ENCODE measurements around the gene PRG2. TPM values are rescaled to one million over a fixed set of nuclear protein-coding genes. Genes with fewer than 3 reads are reported as not detected.

Gene PRG2
- total RNA-seq, 2 experiments from 2014 or later = 1.8 to 2.2 TPM

- no peak for DNase-seq
- no peak overlapping the region for H3K27ac Mint-ChIP-seq
- H3K36me3 Mint-ChIP-seq = peaks cover 89% of the 10 kb centered on the region
- CTCF ChIA-PET = interaction anchor here (0.6 to 1.3 kb wide), 2 partner anchors 39 to 1164 kb away, joined by 3 read pairs; no protein-coding TSS in a partner anchor
- H3K4me3 Mint-ChIP-seq = no peak overlapping the region
- H3K9me3 Mint-ChIP-seq = no peaks in the 10 kb centered on the region
- peaks cover 71% of the 10 kb centered on the region for H3K4me1 Mint-ChIP-seq (ENCODE audit: low read depth)
- POLR2A ChIA-PET = interaction anchor here (0.7 to 0.9 kb wide), 2 partner anchors 10 to 254 kb away, joined by 3 to 4 read pairs; no protein-coding TSS in a partner anchor
- intact Hi-C loops (cut with micrococcal nuclease) = no loop called here
- H3K27me3 Mint-ChIP-seq = no peaks in the 10 kb centered on the region
Observed at GRCh38 chr11:57418131-57418530, 27.7 kb upstream of the PRG2 start.

GRCh38 chr11:57417056-57417455 is 26.6 kb upstream of the PRG2 start:
- intact Hi-C loops (cut with micrococcal nuclease) = no loop called here
- Mint-ChIP-seq H3K4me3 (no peak overlapping the region), H3K27ac (no peak overlapping the region), H3K9me3 (no peaks in the 10 kb centered on the region), H3K36me3 (peaks cover 86% of the 10 kb centered on the region), H3K4me1 (ENCODE audit: low read depth) (peaks cover 67% of the 10 kb centered on the region), H3K27me3 (no peaks in the 10 kb centered on the region)
- DNase-seq = no peak
- ChIA-PET POLR2A (no interaction called here), CTCF (interaction anchor here (1.8 kb wide), 1 partner anchor 77 kb away, joined by 5 read pairs; no protein-coding TSS in a partner anchor)

- Mint-ChIP-seq H3K36me3 (peaks cover 83% of the 10 kb centered on the region), H3K4me3 (no peak overlapping the region), H3K27me3 (no peaks in the 10 kb centered on the region), H3K9me3 (no peaks in the 10 kb centered on the region), H3K4me1 (ENCODE audit: low read depth) (peaks cover 62% of the 10 kb centered on the region), H3K27ac (no peak overlapping the region)
- no peak for DNase-seq
- ChIA-PET CTCF (interaction anchor here (1.8 kb wide), 1 partner anchor 78 kb away, joined by 5 read pairs; no protein-coding TSS in a partner anchor), POLR2A (no interaction called here)
- intact Hi-C loops (cut with micrococcal nuclease) = no loop called here
Observed at GRCh38 chr11:57416436-57416835, 26.0 kb upstream of the PRG2 start.

- Mint-ChIP-seq H3K4me1 (ENCODE audit: low read depth) (peaks cover 57% of the 10 kb centered on the region), H3K4me3 (no peak overlapping the region), H3K36me3 (peaks cover 80% of the 10 kb centered on the region), H3K9me3 (no peaks in the 10 kb centered on the region), H3K27ac (peak overlapping the region; percentile 56), H3K27me3 (no peaks in the 10 kb centered on the region)
- intact Hi-C loops (cut with micrococcal nuclease) = no loop called here
- ChIA-PET POLR2A (no interaction called here), CTCF (no interaction called here)
- no peak for DNase-seq
Observed at GRCh38 chr11:57414612-57415212, 24.3 kb upstream of the PRG2 start.

GRCh38 chr11:57413681-57414080 is 23.2 kb upstream of the PRG2 start:
- DNase-seq = no peak
- ChIA-PET CTCF (no interaction called here), POLR2A (no interaction called here)
- intact Hi-C loops (cut with micrococcal nuclease) = no loop called here
- Mint-ChIP-seq H3K27me3 (no peaks in the 10 kb centered on the region), H3K4me3 (no peak overlapping the region), H3K4me1 (ENCODE audit: low read depth) (peaks cover 59% of the 10 kb centered on the region), H3K27ac (peak overlapping the region; percentile 5), H3K9me3 (no peaks in the 10 kb centered on the region), H3K36me3 (peaks cover 81% of the 10 kb centered on the region)

GRCh38 chr11:57410287-57410686 is 19.8 kb upstream of the PRG2 start:
- no peak overlapping the region for H3K4me3 Mint-ChIP-seq
- peak overlapping the region; percentile 43 for H3K27ac Mint-ChIP-seq
- H3K9me3 Mint-ChIP-seq = no peaks in the 10 kb centered on the region
- ChIA-PET POLR2A (interaction anchor here (1.4 to 1.8 kb wide), 2 partner anchors 12 to 14 kb away, joined by 3 to 5 read pairs; no protein-coding TSS in a partner anchor), CTCF (interaction anchor here (0.6 to 1.4 kb wide), 2 partner anchors 9 to 47 kb away, joined by 3 to 5 read pairs; no protein-coding TSS in a partner anchor)
- H3K36me3 Mint-ChIP-seq = peaks cover 84% of the 10 kb centered on the region
- intact Hi-C loops (cut with micrococcal nuclease) = no loop called here
- no peak for DNase-seq
- peaks cover 75% of the 10 kb centered on the region for H3K4me1 Mint-ChIP-seq (ENCODE audit: low read depth)
- no peaks in the 10 kb centered on the region for H3K27me3 Mint-ChIP-seq

- intact Hi-C loops (cut with micrococcal nuclease) = loop anchor here (5.0 kb wide), 1 partner anchor 303 kb away; the partner anchor contains the start of genes MED19 and TMX2
- no peak overlapping the region for H3K4me3 Mint-ChIP-seq
- POLR2A ChIA-PET = interaction anchor here (0.6 to 1.8 kb wide), 3 partner anchors 13 to 190 kb away, joined by 3 to 5 read pairs (median 3); no protein-coding TSS in a partner anchor
- CTCF ChIA-PET = interaction anchor here (0.9 to 1.4 kb wide), 2 partner anchors 48 to 84 kb away, joined by 3 read pairs; no protein-coding TSS in a partner anchor
- H3K27ac Mint-ChIP-seq = peak overlapping the region; percentile 60
- H3K36me3 Mint-ChIP-seq = peaks cover 81% of the 10 kb centered on the region
- no peaks in the 10 kb centered on the region for H3K9me3 Mint-ChIP-seq
- no peaks in the 10 kb centered on the region for H3K27me3 Mint-ChIP-seq
- H3K4me1 Mint-ChIP-seq (ENCODE audit: low read depth) = peaks cover 73% of the 10 kb centered on the region
- DNase-seq = no peak
Observed at GRCh38 chr11:57409321-57410100, 19.1 kb upstream of the PRG2 start.

GRCh38 chr11:57408771-57409170 is 18.3 kb upstream of the PRG2 start:
- Mint-ChIP-seq H3K4me1 (ENCODE audit: low read depth) (peaks cover 73% of the 10 kb centered on the region), H3K27ac (peak overlapping the region; percentile 47), H3K27me3 (no peaks in the 10 kb centered on the region), H3K4me3 (no peak overlapping the region), H3K9me3 (no peaks in the 10 kb centered on the region), H3K36me3 (peaks cover 78% of the 10 kb centered on the region)
- intact Hi-C loops (cut with micrococcal nuclease) = loop anchor here (5.0 kb wide), 1 partner anchor 304 kb away; the partner anchor contains the start of genes MED19 and TMX2
- DNase-seq = no peak
- CTCF ChIA-PET = interaction anchor here (0.8 to 0.9 kb wide), 2 partner anchors 49 to 85 kb away, joined by 3 read pairs; no protein-coding TSS in a partner anchor
- POLR2A ChIA-PET = interaction anchor here (0.6 to 1.8 kb wide), 5 partner anchors 9 to 190 kb away, joined by 3 to 5 read pairs (median 3); no protein-coding TSS in a partner anchor

- Mint-ChIP-seq H3K27me3 (no peaks in the 10 kb centered on the region), H3K4me1 (ENCODE audit: low read depth) (peaks cover 68% of the 10 kb centered on the region), H3K4me3 (no peak overlapping the region), H3K36me3 (peaks cover 72% of the 10 kb centered on the region), H3K27ac (peak overlapping the region; percentile 84), H3K9me3 (no peaks in the 10 kb centered on the region)
- intact Hi-C loops (cut with micrococcal nuclease) = loop anchor here (5.0 kb wide), 1 partner anchor 304 kb away; the partner anchor contains the start of genes MED19 and TMX2
- ChIA-PET CTCF (interaction anchor here (0.8 to 0.9 kb wide), 2 partner anchors 50 to 85 kb away, joined by 3 read pairs; no protein-coding TSS in a partner anchor), POLR2A (interaction anchor here (1.1 to 1.5 kb wide), 2 partner anchors 8 to 10 kb away, joined by 3 read pairs; no protein-coding TSS in a partner anchor)
- DNase-seq = no peak
Observed at GRCh38 chr11:57407941-57408475, 17.6 kb upstream of the PRG2 start.

GRCh38 chr11:57407010-57407920 is 16.8 kb upstream of the PRG2 start:
- ChIA-PET POLR2A (interaction anchor here (1.1 to 2.9 kb wide), 6 partner anchors 7 to 72 kb away, joined by 3 to 28 read pairs (median 6); partner anchors contain the start of genes SLC43A3 and SSRP1), CTCF (interaction anchor here (0.9 to 1.5 kb wide), 4 partner anchors 19 to 86 kb away, joined by 3 read pairs; no protein-coding TSS in a partner anchor)
- H3K27ac Mint-ChIP-seq = peak overlapping the region; percentile 84
- H3K4me3 Mint-ChIP-seq = no peak overlapping the region
- H3K36me3 Mint-ChIP-seq = peaks cover 71% of the 10 kb centered on the region
- H3K27me3 Mint-ChIP-seq = no peaks in the 10 kb centered on the region
- intact Hi-C loops (cut with micrococcal nuclease) = loop anchor here (5.0 kb wide), 1 partner anchor 305 kb away; the partner anchor contains the start of genes MED19 and TMX2
- peaks cover 63% of the 10 kb centered on the region for H3K4me1 Mint-ChIP-seq (ENCODE audit: low read depth)
- DNase-seq = no peak
- H3K9me3 Mint-ChIP-seq = no peaks in the 10 kb centered on the region

Data from activated CD4-positive, alpha-beta memory T cell treated with anti-CD3 and anti-CD28 coated beads for 36 hours (primary cell).